NCI-H1105 (cell line): ENCODE measurements around the gene AKR1B1.

Experiments used
- DNase-seq: peaks from one replicate; lab custom pipeline; 2025; lab: John Stamatoyannopoulos, UW

Gene AKR1B1

DNA sequence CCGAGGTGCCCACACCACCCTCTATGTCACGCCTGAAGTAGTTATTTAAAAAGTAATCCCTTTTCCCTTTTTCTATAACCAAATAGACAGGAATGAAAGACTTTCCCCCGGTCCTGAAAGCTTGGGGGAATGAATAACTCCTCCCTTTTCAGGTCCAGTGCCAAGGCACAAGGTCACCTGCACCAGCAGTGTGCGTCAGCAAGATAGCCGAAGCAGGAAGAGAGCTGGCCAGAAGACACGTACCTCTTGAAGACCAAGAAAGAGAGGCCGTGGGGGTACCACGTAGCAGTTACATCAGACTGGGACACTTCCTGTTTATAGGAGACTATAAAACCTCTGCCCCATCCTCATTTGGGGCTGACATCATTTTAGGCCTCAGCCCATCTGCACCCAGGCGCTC lies 10.7 kb upstream of the AKR1B1 start:
- no peak for DNase-seq

DNA sequence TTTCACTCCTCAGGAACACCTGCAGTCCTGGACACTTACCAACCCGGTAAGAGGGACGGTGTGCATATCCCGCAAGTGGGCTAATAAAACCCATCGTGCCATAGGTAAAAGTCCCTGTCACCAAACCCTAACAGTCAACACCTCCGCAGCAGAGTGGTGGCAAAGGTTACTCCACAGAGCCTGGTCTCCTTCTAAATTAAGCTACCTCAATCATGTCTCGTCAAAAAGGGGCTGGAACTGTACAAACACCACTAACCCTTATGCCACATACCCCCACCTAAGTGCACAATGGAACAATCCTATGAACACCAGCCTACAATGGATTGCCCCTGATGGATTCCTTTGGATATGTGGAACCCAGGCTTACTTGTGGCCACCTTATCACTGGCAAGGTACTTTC lies 9.6 kb upstream of the AKR1B1 start:
- no peak for DNase-seq

DNA sequence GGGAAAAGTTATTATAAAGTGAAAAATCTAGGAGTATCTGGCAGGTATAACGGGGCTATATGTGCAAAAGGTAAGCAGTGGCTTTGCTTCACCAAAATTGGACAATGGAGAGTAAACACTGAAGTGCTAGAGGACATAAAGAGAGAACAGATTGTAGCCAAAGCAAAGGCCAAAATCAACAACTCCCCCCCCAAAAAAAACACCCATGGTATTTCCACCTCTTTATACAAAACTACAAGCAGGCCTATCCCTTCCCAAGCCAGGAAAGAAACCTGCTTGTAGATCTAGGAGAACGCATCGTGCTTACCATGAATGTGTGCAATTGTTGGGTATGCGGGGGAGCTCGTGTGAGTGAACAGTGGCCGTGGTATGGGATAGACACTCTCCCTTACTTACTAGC lies 9.2 kb upstream of the AKR1B1 start:
- no peak for DNase-seq

DNA sequence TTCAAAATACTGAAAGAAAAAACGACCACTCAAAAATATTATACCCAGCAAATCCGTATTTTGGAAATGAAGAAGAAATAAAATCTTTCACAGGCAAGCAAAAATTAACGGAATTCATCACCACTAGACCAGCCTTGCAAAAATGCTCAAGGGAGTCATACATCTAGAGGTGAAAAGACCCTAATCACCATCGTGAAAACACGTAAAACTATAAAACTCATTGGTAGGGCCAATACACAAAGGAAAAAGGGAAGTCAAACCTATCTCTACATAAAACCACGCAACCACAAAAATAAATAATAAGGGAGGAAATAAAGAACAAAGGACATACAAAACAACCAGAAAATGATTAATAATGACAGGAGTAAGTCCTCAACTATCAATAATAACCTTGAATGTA lies 6.6 kb upstream of the AKR1B1 start:
- DNase-seq = no peak

DNA sequence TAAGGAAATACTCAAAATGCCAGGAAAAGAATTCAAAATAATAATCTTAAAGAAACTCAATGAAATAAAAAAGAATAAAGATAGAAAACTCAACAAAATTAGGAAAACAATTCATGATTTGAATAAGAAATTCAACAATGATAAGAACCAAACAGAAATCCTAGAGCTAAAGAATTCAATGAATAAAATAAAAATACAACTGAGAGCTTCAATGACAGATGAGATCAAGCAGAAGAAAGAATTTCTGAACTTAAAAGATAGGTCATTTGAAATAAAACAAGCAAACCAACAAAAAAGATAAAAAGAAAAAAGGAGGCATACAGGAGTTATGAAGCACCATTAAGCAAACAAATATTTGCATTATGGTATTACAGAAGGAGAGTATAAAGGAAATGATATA lies 5.6 kb upstream of the AKR1B1 start:
- no peak for DNase-seq

DNA sequence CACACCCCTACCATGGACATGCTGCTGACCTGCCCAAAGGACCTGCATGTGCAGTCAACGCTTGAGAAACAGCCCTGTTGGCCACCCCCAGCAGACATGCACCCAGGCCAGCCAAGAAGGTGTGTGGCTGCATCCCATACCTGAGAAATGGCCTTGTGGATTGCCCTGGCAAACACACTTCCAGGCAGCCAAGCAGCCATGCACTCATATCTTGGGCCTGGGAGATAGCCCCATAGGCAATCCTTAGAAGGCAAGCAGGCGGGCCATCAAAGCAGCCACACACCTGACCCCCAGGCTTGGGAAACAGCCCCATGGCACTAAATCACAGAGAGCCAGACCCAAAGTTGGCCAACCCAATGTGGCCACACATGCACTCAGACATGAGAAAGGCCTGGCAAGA lies 4.9 kb upstream of the AKR1B1 start:
- no peak for DNase-seq

DNA sequence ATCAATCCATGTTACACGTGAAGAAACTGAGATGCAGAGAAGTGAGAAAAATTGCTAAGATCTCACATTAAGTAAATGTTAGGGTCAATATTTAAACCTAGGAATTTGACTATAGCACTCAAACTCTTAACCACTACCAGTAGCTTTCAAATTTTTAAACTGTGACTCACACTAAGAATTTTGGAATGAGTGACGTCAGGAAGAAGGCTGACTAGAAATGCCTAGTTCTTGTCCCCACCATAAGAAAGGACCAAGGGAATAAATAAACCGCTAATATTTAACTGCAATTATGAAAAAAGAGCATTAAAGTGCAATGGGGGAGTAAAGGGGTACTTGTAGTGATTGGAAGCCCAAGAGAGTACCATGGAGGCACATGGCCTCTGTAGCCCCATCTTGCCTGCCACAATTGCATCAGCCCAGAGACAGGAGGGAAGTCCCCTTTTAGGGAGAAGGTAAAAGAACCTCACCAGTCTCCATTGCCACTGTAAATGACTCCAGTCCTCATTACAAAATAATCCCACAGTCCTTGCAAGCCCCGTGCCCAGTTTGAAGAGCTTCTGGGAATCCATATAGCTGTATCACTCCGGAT lies 3.5 kb upstream of the AKR1B1 start:
- DNase-seq = no peak

DNA sequence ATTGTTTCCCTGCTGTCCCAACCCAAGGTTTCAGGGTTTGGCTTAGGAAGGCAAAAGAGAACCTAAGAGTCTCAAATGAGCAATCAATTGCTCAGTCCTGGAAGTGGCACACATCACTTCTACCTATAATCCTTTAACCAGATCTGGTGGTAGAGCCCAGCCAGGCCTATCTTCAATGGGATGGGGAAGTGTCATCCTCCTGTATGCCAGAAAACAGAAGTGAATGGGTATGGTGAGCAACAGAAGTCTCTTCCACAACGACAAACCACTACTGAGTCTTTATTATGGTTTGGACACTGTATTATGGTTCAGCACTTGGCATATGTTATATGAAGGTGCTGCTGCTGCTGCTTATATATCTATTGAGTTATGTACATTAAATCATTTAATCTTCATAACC lies 3.0 kb upstream of the AKR1B1 start:
- DNase-seq = no peak

DNA sequence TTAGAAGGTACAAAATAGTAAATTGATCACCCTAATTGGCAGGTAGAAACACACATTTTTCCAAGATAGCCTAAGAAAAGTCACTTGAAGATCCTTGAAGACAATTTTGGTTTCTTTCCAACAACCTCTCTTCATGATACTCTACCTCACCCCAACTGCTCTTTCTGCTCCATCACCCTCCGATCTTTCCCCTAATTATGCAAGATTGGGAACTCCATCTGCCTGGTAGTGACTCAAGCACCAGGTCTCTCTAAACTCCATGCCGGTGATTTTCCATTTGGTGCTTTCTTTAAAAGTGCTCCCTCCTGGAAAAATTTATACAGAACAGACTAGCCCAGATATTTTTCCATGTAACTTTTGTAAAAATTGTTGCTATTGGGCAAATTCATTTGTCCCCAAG lies 1.1 kb upstream of the AKR1B1 start:
- DNase-seq = no peak

DNA sequence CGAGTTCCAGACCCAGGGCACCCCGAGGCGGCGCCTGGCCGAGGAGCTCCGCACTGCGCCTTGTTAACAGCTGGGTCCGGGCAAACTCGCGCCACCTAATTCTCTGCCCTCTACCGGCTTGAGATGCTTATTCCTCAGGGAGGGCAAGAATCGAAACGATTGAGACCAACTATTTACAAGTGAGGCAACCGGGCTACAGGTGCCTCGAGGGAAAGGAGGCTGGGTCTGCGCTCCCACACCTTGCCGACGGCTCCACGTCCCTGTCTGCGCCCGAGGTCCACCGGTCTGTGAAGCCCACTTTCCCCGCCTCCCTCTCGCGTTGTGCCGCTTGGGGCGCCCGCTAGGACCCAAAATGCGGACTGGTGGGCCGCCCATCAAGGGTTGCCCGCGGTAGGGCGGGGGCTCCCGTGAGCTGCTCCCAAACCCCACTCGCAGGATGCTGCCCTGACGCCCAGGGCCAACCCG lies 527 bp downstream of the AKR1B1 start:
- peak; percentile 58 for DNase-seq

DNA sequence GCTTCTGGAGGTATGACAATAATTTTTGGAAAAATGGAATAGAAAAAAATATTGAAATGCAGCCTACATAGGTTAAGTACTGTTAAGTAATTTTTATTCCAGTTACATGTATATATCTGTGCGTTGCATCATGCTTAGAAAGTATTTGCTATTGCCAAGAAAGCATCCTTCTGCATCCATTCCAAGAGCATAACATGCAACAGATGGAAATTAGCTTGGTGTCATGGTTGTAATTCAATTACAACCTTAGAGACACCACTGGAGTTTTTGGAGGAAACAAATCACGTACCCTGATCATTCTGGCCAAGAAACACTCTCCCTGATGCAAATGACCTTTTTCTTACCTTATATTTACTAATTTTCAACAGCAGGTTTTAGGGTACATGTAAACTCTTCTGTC lies 1.7 kb downstream of the AKR1B1 start:
- DNase-seq = no peak

DNA sequence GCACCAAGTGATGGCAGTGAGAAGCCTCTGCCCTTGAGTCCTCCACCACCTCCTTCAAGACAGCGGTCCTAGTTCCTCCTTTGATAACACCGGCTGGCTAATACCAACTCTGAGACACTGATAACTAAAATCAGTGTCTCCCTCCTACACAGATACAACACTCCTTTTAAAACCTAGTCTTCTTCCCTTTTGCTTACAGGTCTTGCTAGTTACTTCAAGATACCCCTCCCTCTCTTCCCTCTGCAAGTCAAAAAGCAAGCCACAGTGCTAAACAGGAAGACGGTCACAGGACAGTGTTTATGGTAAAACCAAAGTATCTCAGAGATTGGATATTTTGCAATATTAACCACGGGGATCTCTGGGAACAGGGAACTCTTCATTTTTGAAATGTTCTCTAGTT lies 4.6 kb downstream of the AKR1B1 start:
- DNase-seq = no peak

DNA sequence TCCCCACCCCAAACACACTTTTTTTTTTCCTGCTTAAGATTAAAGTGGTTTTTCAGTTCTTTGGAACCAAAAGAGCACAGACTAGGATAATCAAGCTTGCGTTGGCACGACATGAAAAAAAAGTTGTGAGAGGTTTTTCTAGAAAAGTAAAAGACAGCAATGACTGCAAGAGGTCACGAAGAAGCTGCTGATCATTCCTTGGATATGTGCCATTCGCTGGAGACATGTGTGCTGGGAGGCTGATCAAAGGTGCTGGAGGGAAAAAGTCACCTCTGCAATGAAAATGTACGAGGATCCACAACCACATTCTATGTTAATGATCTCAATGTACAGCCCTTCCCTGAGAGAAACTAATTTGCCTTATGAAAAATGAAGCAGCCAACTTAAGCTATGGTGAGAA lies 5.4 kb downstream of the AKR1B1 start:
- DNase-seq = no peak

DNA sequence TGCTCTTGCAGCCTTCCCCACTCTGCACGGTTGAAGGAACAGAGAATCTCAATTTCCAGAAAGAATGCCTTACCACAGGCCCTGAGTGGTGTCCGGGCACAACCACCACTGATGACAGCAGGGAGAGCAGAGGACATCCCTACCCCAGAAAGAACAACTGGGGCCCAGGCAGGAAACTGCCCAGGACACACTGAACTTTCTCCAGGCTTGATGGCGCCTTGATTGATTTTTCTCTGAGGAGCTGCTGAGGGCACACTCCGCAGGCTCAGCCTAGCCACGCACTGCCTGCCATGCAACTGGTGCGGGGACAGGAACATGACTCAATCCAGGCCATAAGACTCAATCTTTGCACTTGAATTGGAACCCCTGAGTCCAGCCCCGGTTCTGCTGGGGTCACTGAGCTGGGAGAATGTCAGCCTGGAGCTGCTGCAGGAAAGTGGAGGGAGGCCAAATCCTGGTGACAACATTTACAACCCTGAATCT lies 5.9 kb downstream of the AKR1B1 start:
- no peak for DNase-seq

DNA sequence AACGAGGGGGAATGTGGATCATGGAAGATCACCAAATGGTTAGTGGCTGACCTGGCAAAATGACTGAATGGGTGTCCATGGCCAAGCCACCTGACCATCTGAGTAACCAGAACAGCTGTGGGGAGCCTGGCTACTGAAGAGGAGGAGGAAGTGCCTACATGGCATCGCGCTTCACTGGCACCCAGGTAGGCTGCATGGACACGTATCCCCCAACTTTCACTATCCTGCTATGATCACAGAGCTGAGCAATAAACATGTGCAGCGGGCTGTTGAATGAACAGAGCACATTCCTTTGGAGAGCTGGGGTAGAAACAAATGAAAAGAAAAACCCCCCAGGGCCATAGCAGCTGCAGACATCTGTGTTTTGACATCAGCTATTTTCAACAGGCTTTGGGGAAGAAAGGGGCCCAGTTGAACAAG lies 6.5 kb downstream of the AKR1B1 start:
- no peak for DNase-seq

DNA sequence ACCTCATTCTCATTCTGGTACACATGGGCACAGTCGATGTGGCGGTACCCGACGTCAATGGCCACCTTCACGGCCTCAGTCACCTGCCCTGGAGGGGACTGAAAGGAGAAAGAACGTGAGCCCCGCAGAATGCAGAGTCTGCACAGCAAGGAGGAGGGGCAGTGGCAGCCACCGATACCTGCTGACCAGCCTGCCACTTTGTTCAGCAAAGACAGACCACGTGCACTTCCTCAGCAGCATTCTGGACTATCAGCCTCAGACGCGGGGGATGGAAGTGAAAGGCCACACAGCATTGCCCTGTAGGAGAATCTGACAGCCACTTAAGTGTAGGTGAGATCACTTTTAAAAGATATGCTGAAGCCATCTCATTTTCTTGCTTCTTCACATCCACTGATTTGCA lies 7.2 kb downstream of the AKR1B1 start:
- no peak for DNase-seq

DNA sequence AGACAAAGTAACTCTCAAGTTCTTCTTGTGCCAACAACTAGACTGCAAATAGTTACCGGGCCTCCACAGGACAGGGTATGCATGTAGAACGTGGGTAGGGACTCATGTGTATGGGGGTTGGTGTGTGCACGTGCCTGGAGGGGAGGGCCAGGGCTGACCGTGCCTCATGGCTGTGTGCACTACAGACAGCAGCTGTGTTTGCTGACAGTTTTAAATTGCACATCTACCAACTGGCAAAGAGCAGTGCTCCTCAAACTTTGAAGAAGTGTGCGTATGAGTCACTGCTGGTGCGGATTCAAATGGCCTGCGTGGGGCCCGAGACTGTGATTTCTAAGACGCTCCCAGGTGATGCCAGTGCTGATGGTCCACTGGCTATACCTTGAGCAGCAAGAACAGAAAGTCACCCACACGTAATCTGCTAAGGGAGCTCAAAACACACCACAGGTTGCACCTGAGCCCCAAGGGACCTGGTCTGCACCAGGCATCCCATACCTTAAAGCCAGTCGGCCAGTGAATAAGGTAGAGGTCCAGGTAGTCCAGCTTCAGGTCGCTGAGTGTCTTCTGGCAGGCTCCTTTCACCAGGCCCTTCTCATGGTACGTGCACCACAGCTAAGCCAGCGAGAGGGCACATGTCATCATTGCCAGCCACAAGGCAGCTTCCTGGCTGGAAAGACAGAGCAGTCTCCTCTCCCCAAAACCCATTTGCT lies 8.5 kb downstream of the AKR1B1 start:
- no peak for DNase-seq

DNA sequence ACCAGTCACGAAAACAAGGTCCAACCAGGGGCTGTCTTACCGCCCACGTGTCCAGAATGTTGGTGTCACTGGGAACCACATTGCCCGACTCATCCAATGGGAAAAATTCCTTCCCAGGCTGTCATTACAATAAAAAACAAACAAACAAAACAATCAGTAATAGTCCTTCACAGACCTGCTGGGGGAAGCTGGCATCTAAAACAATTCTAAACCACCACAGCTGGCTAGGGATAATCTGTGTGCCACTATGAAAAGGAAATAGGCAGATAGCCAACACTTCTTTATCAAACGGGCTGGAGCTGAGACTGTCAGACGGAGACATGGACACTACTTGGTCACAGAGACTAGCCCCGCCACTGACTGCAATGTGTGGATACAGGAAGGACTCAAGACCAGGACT lies 9.2 kb downstream of the AKR1B1 start:
- no peak for DNase-seq

DNA sequence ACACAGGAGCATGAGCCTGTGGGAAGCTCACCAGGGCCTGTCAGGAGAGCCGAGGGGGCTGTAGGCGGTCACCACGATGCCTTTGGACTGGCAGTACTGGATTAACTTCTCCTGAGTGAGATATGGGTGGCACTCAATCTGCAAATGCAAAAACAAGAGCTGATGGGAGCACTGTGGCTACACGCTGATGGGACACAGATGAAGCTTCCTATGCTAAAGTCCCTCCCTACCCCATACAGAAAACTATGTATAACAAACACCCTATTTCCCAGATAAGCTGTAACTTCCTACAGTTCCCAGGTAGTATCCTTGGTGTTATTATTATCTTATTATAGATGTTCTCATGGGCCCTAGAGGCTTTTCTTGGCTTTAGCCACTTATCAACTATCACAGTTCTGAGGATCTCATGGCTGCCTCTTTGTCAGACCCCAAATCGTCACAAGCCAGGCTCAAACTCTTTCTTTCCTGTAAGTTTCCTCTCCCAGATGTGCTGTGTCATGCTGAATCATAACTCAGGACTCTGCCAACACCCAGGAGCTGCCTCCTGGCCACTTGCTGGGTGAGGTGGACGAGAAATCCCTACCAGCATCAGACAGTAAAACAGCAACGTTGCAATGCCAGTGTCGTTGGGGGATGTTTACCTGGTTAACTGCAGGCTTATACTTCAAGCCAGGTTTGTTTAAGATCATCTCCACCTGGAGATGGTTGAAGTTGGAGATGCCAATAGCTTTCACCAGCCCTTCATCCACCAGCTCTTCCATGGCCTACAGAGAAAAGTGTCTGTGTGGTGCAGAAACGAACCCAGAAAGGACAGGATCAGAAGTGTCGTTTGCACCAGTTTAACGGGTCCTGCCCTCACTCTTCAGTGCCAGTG lies 10.3 kb downstream of the AKR1B1 start:
- DNase-seq = no peak

DNA sequence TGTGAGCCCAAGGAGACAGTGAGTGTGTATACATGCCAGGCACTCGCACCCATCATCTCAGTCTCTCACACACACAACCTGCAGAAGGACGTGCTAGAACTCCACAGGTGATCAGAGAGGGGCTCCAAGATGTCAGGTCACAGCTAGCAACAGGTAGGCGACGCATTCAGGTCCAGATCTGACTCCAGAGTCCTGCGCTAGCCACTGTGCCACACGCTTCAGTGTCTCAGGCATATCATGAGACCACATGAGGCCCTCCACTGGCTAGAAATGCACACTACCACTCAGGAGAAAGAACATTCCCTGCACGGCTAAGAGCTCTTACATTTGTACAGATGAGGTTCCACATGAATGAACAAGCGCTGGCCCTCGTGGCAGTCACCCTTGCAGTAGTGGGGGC lies 11.5 kb downstream of the AKR1B1 start:
- no peak for DNase-seq

DNA sequence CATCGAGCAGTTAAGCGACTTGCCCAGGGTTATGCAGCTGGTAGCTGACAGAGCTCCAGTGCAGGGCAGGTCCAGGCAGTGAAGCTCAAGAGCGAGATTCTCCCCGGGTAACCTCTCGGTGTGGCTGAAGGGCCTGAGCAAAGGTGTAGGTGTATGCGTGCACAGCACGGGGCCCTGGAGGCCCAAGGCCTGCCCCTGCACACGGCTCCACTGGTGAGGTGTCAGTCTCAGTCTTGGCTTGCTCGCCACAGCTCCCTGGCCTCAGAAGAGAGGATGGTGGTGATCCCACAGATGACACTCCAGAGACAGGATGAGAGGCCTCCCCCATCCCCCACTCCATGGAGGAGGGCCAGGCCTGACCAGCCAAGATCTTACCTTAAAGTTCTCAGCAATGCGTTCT lies 12.0 kb downstream of the AKR1B1 start:
- DNase-seq = no peak

DNA sequence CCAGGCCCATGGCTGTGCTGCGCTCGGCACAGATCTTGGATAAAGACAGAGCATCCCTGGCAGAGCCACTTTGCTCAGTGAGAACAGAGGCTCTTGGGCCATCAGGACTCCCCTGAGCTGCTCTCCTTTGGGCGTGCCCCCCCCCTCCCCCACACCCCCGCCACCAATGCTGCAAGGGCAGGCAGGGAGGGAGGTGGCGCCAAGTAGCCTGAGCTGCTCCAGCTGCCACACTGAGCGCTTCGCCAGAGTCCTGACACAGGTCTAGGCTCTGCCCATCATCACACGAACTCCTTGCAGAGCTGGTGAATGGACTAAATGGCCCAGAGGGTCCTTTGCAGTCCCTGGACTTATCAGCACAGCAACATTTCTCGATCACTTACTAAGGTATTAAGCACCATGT lies 12.5 kb downstream of the AKR1B1 start:
- DNase-seq = no peak

DNA sequence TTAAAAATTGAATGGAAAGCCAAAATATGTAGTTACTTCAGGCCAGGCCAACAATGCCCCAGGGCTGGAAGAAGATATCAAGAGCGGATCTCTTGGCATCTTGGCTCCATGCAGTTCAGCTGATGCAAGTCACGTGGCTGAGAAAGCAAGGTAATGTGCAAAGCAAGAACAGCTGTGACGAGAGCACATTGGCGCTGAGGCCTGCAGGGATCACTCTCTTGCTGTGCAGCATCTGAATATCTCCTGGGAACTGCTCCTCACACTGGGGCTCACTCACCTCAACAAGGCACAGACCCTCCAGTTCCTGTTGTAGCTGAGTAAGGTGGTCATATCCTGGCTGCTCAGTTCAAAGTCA lies 14.0 kb downstream of the AKR1B1 start:
- DNase-seq = no peak
